WTC11 (cell line): ENCODE measurements around the gene THSD4.

Source experiments
- AR ChIP-seq: fragments of 250-450 bp; sonication (Bioruptor Pico); IDR thresholded peaks from 2 replicates; pipeline ENCODE4 v1.9.0; 2021; ENCODE audit warnings: mild to moderate bottlenecking
- CTCF ChIP-seq: fragments of 200-600 bp; IDR thresholded peaks from 2 replicates; pipeline ENCODE4 v1.8.0; 2022; ENCODE audit warnings: antibody characterized with exemption
- FOXJ3 ChIP-seq: sonication (generic); formaldehyde crosslinking; IDR thresholded peaks from 2 replicates; pipeline ENCODE4 v1.9.0; 2021; ENCODE audit warnings: missing genetic modification reagents, mild to moderate bottlenecking, borderline replicate concordance
- GABPB1 ChIP-seq: sonication (generic); formaldehyde crosslinking; IDR thresholded peaks from 2 replicates; pipeline ENCODE4 v1.8.1; 2023; ENCODE audit warnings: mild to moderate bottlenecking, missing genetic modification reagents
- HMGXB4 ChIP-seq: sonication (generic); formaldehyde crosslinking; IDR thresholded peaks from 2 replicates; pipeline ENCODE4 v1.8.1; 2023; ENCODE audit warnings: mild to moderate bottlenecking, moderate library complexity, missing genetic modification reagents
- TCF7 ChIP-seq: sonication (generic); formaldehyde crosslinking; IDR thresholded peaks from 2 replicates; pipeline ENCODE4 v1.8.0; 2022; ENCODE audit warnings: mild to moderate bottlenecking, low read depth, missing genetic modification reagents, moderate library complexity
- ZNF121 ChIP-seq: sonication (generic); formaldehyde crosslinking; IDR thresholded peaks from 2 replicates; pipeline ENCODE4 v1.8.0; 2023; ENCODE audit warnings: missing genetic modification reagents
- ZNF263 ChIP-seq: sonication (generic); formaldehyde crosslinking; IDR thresholded peaks from 2 replicates; pipeline ENCODE4 v1.8.1; 2022; ENCODE audit warnings: low read depth, mild to moderate bottlenecking, moderate library complexity, missing genetic modification reagents
- ZNF532 ChIP-seq: fragments of 250-450 bp; sonication (Bioruptor Pico); IDR thresholded peaks from 2 replicates; pipeline ENCODE4 v1.9.0; 2021; ENCODE audit warnings: mild to moderate bottlenecking, borderline replicate concordance

GRCh38 chr15:71115567-71116351 is 488 bp downstream of the THSD4 start:
- no peak for TF ChIP-seq CTCF
- no peak for TF ChIP-seq AR (CRISPR knock-in tag)
- TF ChIP-seq FOXJ3 (CRISPR knock-in tag), result no peak
- TF ChIP-seq ZNF532 (CRISPR knock-in tag), result no peak
- no peak for TF ChIP-seq TCF7 (CRISPR knock-in tag)
- no peak for TF ChIP-seq GABPB1 (CRISPR knock-in tag)
- TF ChIP-seq ZNF263, result no peak
- TF ChIP-seq HMGXB4 (CRISPR knock-in tag), result no peak
- TF ChIP-seq ZNF121 (CRISPR knock-in tag), result no peak
